SK-N-SH (cell line): ENCODE measurements around the gene OGFR. TPM values are rescaled to one million over a fixed set of nuclear protein-coding genes. Genes with fewer than 3 reads are reported as not detected.

Experiments
- CTCF ChIA-PET: fragments of 300-600, 350-600 bp; formaldehyde crosslinking; extraction: SDS; loops from one replicate; lab custom pipeline; 2021; lab: Yijun Ruan, JAX
- POLR2A ChIA-PET: fragments of 350-600 bp; sonication (Branson Sonifier 250); formaldehyde crosslinking; extraction: SDS; loops from one replicate; lab custom pipeline; 2020; ENCODE audit warnings: antibody characterized with exemption, inconsistent platforms; lab: Yijun Ruan, JAX
- DNase-seq: peaks from one replicate; pipeline ENCODE4 v3.0.0; 2012
- H2AFZ ChIP-seq: fragments of 200-600 bp; sonication (generic); 2 replicates; pipeline ENCODE4 v1.8.1; 2016; ENCODE audit warnings: antibody characterized with exemption, mild to moderate bottlenecking, low read depth
- H3F3A ChIP-seq: fragments of 200-600 bp; sonication (generic); replicated peaks from 2 replicates; pipeline ENCODE3; 2016; ENCODE audit warnings: antibody characterized with exemption, mild to moderate bottlenecking; ENCODE audit not compliant: insufficient read depth
- H3K27ac ChIP-seq, 2 experiments: fragments of 200-500 bp in 1 of 2; fragments of 200-600 bp in 1 of 2; sonication (Bioruptor generic) in 1 of 2; sonication (generic), shearing (Covaris generic) in 1 of 2; 2 replicates each; pipeline versions ENCODE4 v1.5.1 to v1.6.1; 2014 to 2016; ENCODE audit warnings: low read depth in 2 of 2, inconsistent platforms in 1 of 2, low read length in 1 of 2, mild to moderate bottlenecking in 1 of 2, mixed read lengths in 1 of 2
- H3K27me3 ChIP-seq: fragments of 200-600 bp; sonication (generic), shearing (Covaris generic); 2 replicates; pipeline ENCODE4 v1.6.1; 2016; ENCODE audit warnings: mixed run types; ENCODE audit not compliant: insufficient read depth
- H3K36me3 ChIP-seq, 2 experiments: fragments of 200-500 bp in 1 of 2; fragments of 200-600 bp in 1 of 2; sonication (Bioruptor generic) in 1 of 2; sonication (generic) in 1 of 2; replicated peaks in 1 of 2; 2 replicates each; pipeline versions ENCODE3 to v1.5.1; 2014 to 2016; ENCODE audit warnings: low read length in 1 of 2, mild to moderate bottlenecking in 1 of 2; ENCODE audit not compliant: insufficient read depth in 2 of 2, control insufficient read depth in 1 of 2
- H3K4me1 ChIP-seq, 2 experiments: fragments of 200-500 bp in 1 of 2; fragments of 200-600 bp in 1 of 2; sonication (Bioruptor generic) in 1 of 2; sonication (generic), shearing (Covaris generic) in 1 of 2; 2 replicates each; pipeline versions ENCODE4 v1.5.1 to v1.6.1; 2014 to 2016; ENCODE audit warnings: low read depth in 1 of 2, low read length in 1 of 2, mixed run types in 1 of 2; ENCODE audit not compliant: insufficient read depth in 2 of 2, control insufficient read depth in 1 of 2
- H3K4me2 ChIP-seq: fragments of 200-600 bp; sonication (generic), shearing (Covaris generic); 2 replicates; pipeline ENCODE4 v1.6.1; 2017; ENCODE audit warnings: mixed run types
- H3K4me3 ChIP-seq, 2 experiments: fragments of 200-500 bp in 1 of 2; fragments of 200-600 bp in 1 of 2; sonication (Bioruptor generic) in 1 of 2; sonication (generic), shearing (Covaris generic) in 1 of 2; 2 replicates each; pipeline versions ENCODE4 v1.5.1 to v1.8.1; 2014 to 2016; ENCODE audit warnings: low read depth in 2 of 2, inconsistent platforms in 1 of 2, low read length in 1 of 2, mild to moderate bottlenecking in 1 of 2, mixed read lengths in 1 of 2, moderate library complexity in 1 of 2
- H3K79me2 ChIP-seq: fragments of 200-600 bp; sonication (generic); 2 replicates; pipeline ENCODE4 v1.8.1; 2017; ENCODE audit warnings: mild to moderate bottlenecking; ENCODE audit not compliant: insufficient read depth
- H3K9ac ChIP-seq: fragments of 200-600 bp; sonication (generic); 2 replicates; pipeline ENCODE4 v1.6.1; 2017; ENCODE audit warnings: mixed run types
- H3K9me2 ChIP-seq: fragments of 200-600 bp; sonication (generic); 2 replicates; pipeline ENCODE4 v1.6.1; 2017; ENCODE audit warnings: mixed run types
- H3K9me3 ChIP-seq: fragments of 200-600 bp; sonication (generic); 2 replicates; pipeline ENCODE4 v1.6.1; 2017; ENCODE audit warnings: mixed run types, mild to moderate bottlenecking, moderate library complexity
- H4K20me1 ChIP-seq: fragments of 200-600 bp; sonication (generic); 2 replicates; pipeline ENCODE4 v1.6.1; 2017; ENCODE audit warnings: mild to moderate bottlenecking, mixed run types; ENCODE audit not compliant: insufficient read depth
- CHD2 ChIP-seq: fragments of 150-350 bp; IDR thresholded peaks from 2 replicates; pipeline ENCODE4 v1.6.1; 2018; ENCODE audit warnings: low read length; ENCODE audit not compliant: partially characterized antibody
- EP300 ChIP-seq, 2 experiments: IDR thresholded peaks; 2 replicates each; pipeline versions ENCODE4 v1.4.0 to v1.6.1; 2012; ENCODE audit warnings: borderline replicate concordance in 1 of 2, low read depth in 1 of 2, low read length in 1 of 2
- EZH2phosphoT487 ChIP-seq: fragments of 200-600 bp; sonication (generic); IDR thresholded peaks from 2 replicates; pipeline ENCODE4 v1.6.1; 2017; ENCODE audit warnings: low read depth, mixed run types, mild to moderate bottlenecking, antibody characterized with exemption, moderate library complexity, borderline replicate concordance
- FOSL2 ChIP-seq: IDR thresholded peaks from 2 replicates; pipeline ENCODE4 v1.4.0; 2012; ENCODE audit warnings: low read depth, mild to moderate bottlenecking, moderate library complexity, borderline replicate concordance
- FOXJ3 ChIP-seq: sonication (generic); formaldehyde crosslinking; IDR thresholded peaks from 2 replicates; pipeline ENCODE4 v1.5.1; 2020; ENCODE audit warnings: mild to moderate bottlenecking, missing genetic modification reagents
- GATA2 ChIP-seq: sonication (generic); formaldehyde crosslinking; IDR thresholded peaks from 2 replicates; pipeline ENCODE4 v1.5.0; 2020; ENCODE audit warnings: mild to moderate bottlenecking, missing genetic modification reagents
- JUND ChIP-seq: IDR thresholded peaks from 2 replicates; pipeline ENCODE4 v1.4.0; 2012
- MXI1 ChIP-seq: IDR thresholded peaks from 2 replicates; pipeline ENCODE4 v1.6.1; 2012; ENCODE audit warnings: mild to moderate bottlenecking, low read depth, low read length, improper control_type of control experiment
- NFIC ChIP-seq: IDR thresholded peaks from 2 replicates; pipeline ENCODE4 v1.4.0; 2012; ENCODE audit warnings: borderline replicate concordance
- POLR2AphosphoS5 ChIP-seq: IDR thresholded peaks from 2 replicates; pipeline ENCODE4 v1.6.1; 2012; ENCODE audit warnings: low read depth, low read length
- RCOR1 ChIP-seq: fragments of 150-350 bp; IDR thresholded peaks from 2 replicates; pipeline ENCODE4 v1.6.1; 2017; ENCODE audit warnings: antibody characterized with exemption, low read length
- RXRA ChIP-seq: IDR thresholded peaks from 2 replicates; pipeline ENCODE4 v1.4.0; 2012; ENCODE audit warnings: low read depth, mild to moderate bottlenecking, borderline replicate concordance
- SIN3A ChIP-seq: IDR thresholded peaks from 2 replicates; pipeline ENCODE4 v1.6.1; 2012; ENCODE audit warnings: low read depth, mild to moderate bottlenecking, low read length, moderate library complexity, borderline replicate concordance
- TCF12 ChIP-seq: IDR thresholded peaks from 2 replicates; pipeline ENCODE4 v1.4.0; 2012
- WGBS: methylation state at CpG from one replicate; pipeline ENCODE4 v1.1.6; 2017; ENCODE audit warnings: low lambda C conversion rate; 5-methylcytosine and 5-hydroxymethylcytosine counted together
- polyA plus RNA-seq, 3 experiments: library from polyadenylated mRNA; depleted of rRNA; stranded (reverse); fragments of >200 nt; gene quantifications; 2 replicates each; pipeline ENCODE4 v1.2.3, GENCODE V29; 2012
- TF ChIP-seq, protein P1 (sequence below): IDR thresholded peaks from 2 replicates; pipeline ENCODE4 v1.4.0; 2012; ENCODE audit warnings: low read depth, borderline replicate concordance
- TF ChIP-seq, protein P2 (sequence below): IDR thresholded peaks from 2 replicates; pipeline ENCODE4 v1.6.1; 2012; ENCODE audit warnings: mild to moderate bottlenecking, low read depth, low read length, moderate library complexity
- TF ChIP-seq, protein P3 (sequence below): fragments of 200-600 bp; sonication (generic); IDR thresholded peaks from 2 replicates; pipeline ENCODE4 v1.6.1; 2017; ENCODE audit warnings: antibody characterized with exemption, mild to moderate bottlenecking, moderate library complexity
- TF ChIP-seq, protein P4 (sequence below): IDR thresholded peaks from 2 replicates; pipeline ENCODE4 v1.4.0; 2012; ENCODE audit warnings: low read depth, borderline replicate concordance

OGFR gene
- polyA plus RNA-seq, 1 of the 3 experiments (the other 2 are of a cell fraction): 60.8 TPM

DNA sequence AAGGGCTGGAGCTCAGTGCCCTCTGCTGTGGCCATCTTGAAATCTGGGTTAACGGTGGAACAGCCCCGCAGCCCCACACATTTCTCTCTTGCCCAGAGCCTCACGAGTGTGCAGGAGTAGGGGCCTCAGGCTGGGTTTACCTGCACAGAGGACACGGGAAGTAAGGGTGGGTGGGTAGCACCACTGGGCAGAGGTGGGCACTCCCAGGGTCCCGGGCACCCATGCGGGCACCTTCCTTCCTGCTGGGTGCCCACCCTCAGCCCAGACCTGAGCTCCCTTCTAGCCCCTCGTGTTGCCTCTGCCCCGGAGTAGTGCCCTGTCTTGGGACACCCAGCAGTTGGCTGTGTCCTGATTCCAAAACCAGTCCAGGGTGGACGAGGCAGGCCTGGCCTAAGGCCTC is 23.4 kb downstream of the OGFR start:
- no peak overlapping the region for H2AFZ ChIP-seq
- POLR2A ChIA-PET: no interaction called here

DNA sequence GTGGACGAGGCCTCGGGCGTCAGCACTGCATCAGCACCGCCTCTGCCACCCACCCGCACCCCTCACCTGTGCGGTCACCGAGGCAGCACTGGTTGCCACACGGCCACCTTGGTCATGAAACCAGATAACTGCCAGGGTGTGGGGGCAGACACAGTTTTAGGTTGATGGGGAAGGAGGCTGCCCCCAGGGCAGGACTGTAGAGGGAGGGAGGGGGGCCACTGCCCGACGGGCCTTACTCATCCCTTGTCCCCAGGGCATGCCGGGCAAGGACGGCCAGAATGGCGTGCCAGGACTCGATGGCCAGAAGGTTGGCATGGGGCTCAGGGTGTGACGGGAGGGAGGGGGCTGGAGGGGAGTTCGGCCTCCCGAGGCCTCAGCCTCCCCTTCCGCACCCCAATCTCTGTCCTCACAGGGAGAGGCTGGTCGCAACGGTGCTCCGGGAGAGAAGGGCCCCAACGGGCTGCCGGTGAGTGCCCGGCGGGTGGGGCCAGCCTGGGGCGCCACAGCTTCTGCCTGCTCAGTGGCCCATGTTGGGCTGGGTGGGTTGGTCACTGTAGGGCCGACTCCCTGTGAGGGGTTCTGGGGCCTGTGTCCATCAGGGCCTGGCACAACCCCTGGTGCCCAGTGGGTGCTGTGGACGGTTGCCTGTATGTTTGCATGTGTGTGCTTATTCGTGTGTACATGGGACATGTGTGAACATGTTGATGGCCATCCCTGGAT is 24.0 kb downstream of the OGFR start:
- H3F3A ChIP-seq: no peaks in the 10 kb centered on the region
- no peaks in the 10 kb centered on the region for H3K9me3 ChIP-seq
- H3K27me3 ChIP-seq: no peaks in the 10 kb centered on the region
- ChIA-PET POLR2A (no interaction called here), CTCF (no interaction called here)
- H2AFZ ChIP-seq: no peak overlapping the region
- no peaks in the 10 kb centered on the region for H3K9me2 ChIP-seq
- H4K20me1 ChIP-seq: no peaks in the 10 kb centered on the region
- DNase-seq: no peak
- 80% methylated on average over 11 of the region's 29 CpGs for WGBS
- no peak overlapping the region for H3K4me3 ChIP-seq
- no peaks in the 10 kb centered on the region for H3K79me2 ChIP-seq
- H3K4me2 ChIP-seq: no peak overlapping the region
- H3K36me3 ChIP-seq: no peaks in the 10 kb centered on the region
- no peak overlapping the region for H3K9ac ChIP-seq
- no peak overlapping the region for H3K27ac ChIP-seq
- H3K4me1 ChIP-seq: peaks cover 5 to 36% of the 10 kb centered on the region in 2 experiments; a peak in 2 of 4 replicates
- TF ChIP-seq, protein P1, sequence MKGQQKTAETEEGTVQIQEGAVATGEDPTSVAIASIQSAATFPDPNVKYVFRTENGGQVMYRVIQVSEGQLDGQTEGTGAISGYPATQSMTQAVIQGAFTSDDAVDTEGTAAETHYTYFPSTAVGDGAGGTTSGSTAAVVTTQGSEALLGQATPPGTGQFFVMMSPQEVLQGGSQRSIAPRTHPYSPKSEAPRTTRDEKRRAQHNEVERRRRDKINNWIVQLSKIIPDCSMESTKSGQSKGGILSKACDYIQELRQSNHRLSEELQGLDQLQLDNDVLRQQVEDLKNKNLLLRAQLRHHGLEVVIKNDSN: no peak
- TF ChIP-seq GATA2 (CRISPR knock-in tag): no peak
- TF ChIP-seq SIN3A: no peak
- TF ChIP-seq RCOR1: no peak
- no peak for TF ChIP-seq FOSL2
- no peak for TF ChIP-seq POLR2AphosphoS5
- TF ChIP-seq CHD2: no peak
- TF ChIP-seq, protein P2, sequence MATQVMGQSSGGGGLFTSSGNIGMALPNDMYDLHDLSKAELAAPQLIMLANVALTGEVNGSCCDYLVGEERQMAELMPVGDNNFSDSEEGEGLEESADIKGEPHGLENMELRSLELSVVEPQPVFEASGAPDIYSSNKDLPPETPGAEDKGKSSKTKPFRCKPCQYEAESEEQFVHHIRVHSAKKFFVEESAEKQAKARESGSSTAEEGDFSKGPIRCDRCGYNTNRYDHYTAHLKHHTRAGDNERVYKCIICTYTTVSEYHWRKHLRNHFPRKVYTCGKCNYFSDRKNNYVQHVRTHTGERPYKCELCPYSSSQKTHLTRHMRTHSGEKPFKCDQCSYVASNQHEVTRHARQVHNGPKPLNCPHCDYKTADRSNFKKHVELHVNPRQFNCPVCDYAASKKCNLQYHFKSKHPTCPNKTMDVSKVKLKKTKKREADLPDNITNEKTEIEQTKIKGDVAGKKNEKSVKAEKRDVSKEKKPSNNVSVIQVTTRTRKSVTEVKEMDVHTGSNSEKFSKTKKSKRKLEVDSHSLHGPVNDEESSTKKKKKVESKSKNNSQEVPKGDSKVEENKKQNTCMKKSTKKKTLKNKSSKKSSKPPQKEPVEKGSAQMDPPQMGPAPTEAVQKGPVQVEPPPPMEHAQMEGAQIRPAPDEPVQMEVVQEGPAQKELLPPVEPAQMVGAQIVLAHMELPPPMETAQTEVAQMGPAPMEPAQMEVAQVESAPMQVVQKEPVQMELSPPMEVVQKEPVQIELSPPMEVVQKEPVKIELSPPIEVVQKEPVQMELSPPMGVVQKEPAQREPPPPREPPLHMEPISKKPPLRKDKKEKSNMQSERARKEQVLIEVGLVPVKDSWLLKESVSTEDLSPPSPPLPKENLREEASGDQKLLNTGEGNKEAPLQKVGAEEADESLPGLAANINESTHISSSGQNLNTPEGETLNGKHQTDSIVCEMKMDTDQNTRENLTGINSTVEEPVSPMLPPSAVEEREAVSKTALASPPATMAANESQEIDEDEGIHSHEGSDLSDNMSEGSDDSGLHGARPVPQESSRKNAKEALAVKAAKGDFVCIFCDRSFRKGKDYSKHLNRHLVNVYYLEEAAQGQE: no peak
- no peak for TF ChIP-seq RXRA
- TF ChIP-seq JUND: no peak
- TF ChIP-seq FOXJ3 (CRISPR knock-in tag): no peak
- TF ChIP-seq, protein P3, sequence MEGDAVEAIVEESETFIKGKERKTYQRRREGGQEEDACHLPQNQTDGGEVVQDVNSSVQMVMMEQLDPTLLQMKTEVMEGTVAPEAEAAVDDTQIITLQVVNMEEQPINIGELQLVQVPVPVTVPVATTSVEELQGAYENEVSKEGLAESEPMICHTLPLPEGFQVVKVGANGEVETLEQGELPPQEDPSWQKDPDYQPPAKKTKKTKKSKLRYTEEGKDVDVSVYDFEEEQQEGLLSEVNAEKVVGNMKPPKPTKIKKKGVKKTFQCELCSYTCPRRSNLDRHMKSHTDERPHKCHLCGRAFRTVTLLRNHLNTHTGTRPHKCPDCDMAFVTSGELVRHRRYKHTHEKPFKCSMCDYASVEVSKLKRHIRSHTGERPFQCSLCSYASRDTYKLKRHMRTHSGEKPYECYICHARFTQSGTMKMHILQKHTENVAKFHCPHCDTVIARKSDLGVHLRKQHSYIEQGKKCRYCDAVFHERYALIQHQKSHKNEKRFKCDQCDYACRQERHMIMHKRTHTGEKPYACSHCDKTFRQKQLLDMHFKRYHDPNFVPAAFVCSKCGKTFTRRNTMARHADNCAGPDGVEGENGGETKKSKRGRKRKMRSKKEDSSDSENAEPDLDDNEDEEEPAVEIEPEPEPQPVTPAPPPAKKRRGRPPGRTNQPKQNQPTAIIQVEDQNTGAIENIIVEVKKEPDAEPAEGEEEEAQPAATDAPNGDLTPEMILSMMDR: no peak
- no peak for TF ChIP-seq NFIC
- TF ChIP-seq MXI1: no peak
- TF ChIP-seq TCF12: no peak

More for the DNA sequence above, 23.4 kb downstream of the OGFR start:
- no peak for DNase-seq
- Histone ChIP-seq H3K27ac (no peak overlapping the region), H4K20me1 (no peaks in the 10 kb centered on the region), H3K4me2 (no peak overlapping the region), H3K9me2 (no peaks in the 10 kb centered on the region), H3K4me3 (no peak overlapping the region), H3F3A (peaks cover 4% of the 10 kb centered on the region), H3K9me3 (no peaks in the 10 kb centered on the region), H3K79me2 (no peaks in the 10 kb centered on the region), H3K27me3 (no peaks in the 10 kb centered on the region), H3K9ac (no peak overlapping the region), H3K4me1 (peaks cover 5 to 41% of the 10 kb centered on the region in 2 experiments; a peak in 2 of 4 replicates), H3K36me3 (no peaks in the 10 kb centered on the region)
- CTCF ChIA-PET: no interaction called here
- WGBS: 85% methylated on average over 4 of the region's 9 CpGs
- TF ChIP-seq TCF12: no peak
- TF ChIP-seq, protein P4, sequence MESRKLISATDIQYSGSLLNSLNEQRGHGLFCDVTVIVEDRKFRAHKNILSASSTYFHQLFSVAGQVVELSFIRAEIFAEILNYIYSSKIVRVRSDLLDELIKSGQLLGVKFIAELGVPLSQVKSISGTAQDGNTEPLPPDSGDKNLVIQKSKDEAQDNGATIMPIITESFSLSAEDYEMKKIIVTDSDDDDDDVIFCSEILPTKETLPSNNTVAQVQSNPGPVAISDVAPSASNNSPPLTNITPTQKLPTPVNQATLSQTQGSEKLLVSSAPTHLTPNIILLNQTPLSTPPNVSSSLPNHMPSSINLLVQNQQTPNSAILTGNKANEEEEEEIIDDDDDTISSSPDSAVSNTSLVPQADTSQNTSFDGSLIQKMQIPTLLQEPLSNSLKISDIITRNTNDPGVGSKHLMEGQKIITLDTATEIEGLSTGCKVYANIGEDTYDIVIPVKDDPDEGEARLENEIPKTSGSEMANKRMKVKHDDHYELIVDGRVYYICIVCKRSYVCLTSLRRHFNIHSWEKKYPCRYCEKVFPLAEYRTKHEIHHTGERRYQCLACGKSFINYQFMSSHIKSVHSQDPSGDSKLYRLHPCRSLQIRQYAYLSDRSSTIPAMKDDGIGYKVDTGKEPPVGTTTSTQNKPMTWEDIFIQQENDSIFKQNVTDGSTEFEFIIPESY: no peak
- no peak for TF ChIP-seq EZH2phosphoT487
- no peak for TF ChIP-seq EP300 (IDR thresholded peaks at IDR 0.05; ENCODE audit: borderline replicate concordance in 1 of 2, low read depth in 1 of 2, low read length in 1 of 2)
- TF ChIP-seq SIN3A: no peak
- TF ChIP-seq RCOR1: no peak
- no peak for TF ChIP-seq MXI1
- no peak for TF ChIP-seq RXRA
